PC-3 (cell line): ENCODE measurements around the gene MAST2. TPM values are rescaled to one million over a fixed set of nuclear protein-coding genes. Genes with fewer than 3 reads are reported as not detected.

Experiments
- ATAC-seq: fragments of 200-7000 bp; cut with Tn5 transposase; 2 replicates; pipeline ENCODE4 v1.9.1; 2020; ENCODE audit warnings: mild to moderate bottlenecking, moderate library complexity
- BruUV-seq: library from RNA; stranded (reverse); fragments of 400-500 nt; replicated peaks from 2 replicates; lab custom pipeline; 2021; lab: Mats Ljungman, UMichigan
- CTCF ChIA-PET: fragments of 300-600 bp; sonication (Branson Sonifier 250); formaldehyde crosslinking; loops from one replicate; lab custom pipeline; 2022; ENCODE audit warnings: antibody characterized with exemption; lab: Charles Lee
- POLR2A ChIA-PET: fragments of 300-600 bp; sonication (Branson Sonifier 250); formaldehyde crosslinking; loops from one replicate; lab custom pipeline; 2022; ENCODE audit warnings: antibody characterized with exemption; ENCODE audit not compliant: unreplicated experiment; lab: Charles Lee
- DNase-seq: peaks from one replicate; pipeline ENCODE4 v3.0.0-alpha.2; 2015
- H2AFZ ChIP-seq: fragments of 300-600 bp; sonication (generic); 2 replicates; pipeline ENCODE4 v1.6.0; 2016; ENCODE audit warnings: antibody characterized with exemption, low read length
- H3F3A ChIP-seq: fragments of 300-600 bp; sonication (generic); one replicate; pipeline ENCODE4 v1.6.0; 2017; ENCODE audit warnings: antibody characterized with exemption, low read length, control low read depth, mild to moderate bottlenecking; ENCODE audit not compliant: unreplicated experiment
- H3K27ac ChIP-seq: fragments of 300-600 bp; sonication (generic); 2 replicates; pipeline ENCODE4 v1.5.1; 2016; ENCODE audit warnings: mild to moderate bottlenecking, low read length
- H3K27me3 ChIP-seq: fragments of 300-600 bp; sonication (generic); 2 replicates; pipeline ENCODE4 v1.6.1; 2016; ENCODE audit warnings: low read length, mixed read lengths
- H3K36me3 ChIP-seq: fragments of 300-600 bp; sonication (generic); 2 replicates; pipeline ENCODE4 v1.6.1; 2016; ENCODE audit warnings: low read depth, mixed run types, low read length, mixed read lengths
- H3K4me1 ChIP-seq: fragments of 300-600 bp; sonication (generic); 2 replicates; pipeline ENCODE4 v1.5.1; 2016; ENCODE audit warnings: low read length; ENCODE audit not compliant: insufficient read depth
- H3K4me2 ChIP-seq: fragments of 300-600 bp; sonication (generic); 2 replicates; pipeline ENCODE4 v1.6.0; 2016; ENCODE audit warnings: low read length
- H3K4me3 ChIP-seq: fragments of 300-600 bp; sonication (generic); 2 replicates; pipeline ENCODE4 v1.5.1; 2016; ENCODE audit warnings: mild to moderate bottlenecking, low read length, mixed read lengths
- H3K79me2 ChIP-seq: fragments of 300-600 bp; sonication (generic); 2 replicates; pipeline ENCODE4 v1.6.1; 2017; ENCODE audit warnings: low read length, mixed read lengths
- H3K9ac ChIP-seq: fragments of 300-600 bp; sonication (generic); 2 replicates; pipeline ENCODE4 v1.6.0; 2016; ENCODE audit warnings: mild to moderate bottlenecking, low read length
- H3K9me2 ChIP-seq: fragments of 300-600 bp; sonication (generic); replicated peaks from 2 replicates; pipeline ENCODE4 v1.6.1; 2016; ENCODE audit warnings: mixed run types, low read length, mixed read lengths
- H3K9me3 ChIP-seq: fragments of 300-600 bp; sonication (generic); 2 replicates; pipeline ENCODE4 v1.6.1; 2016; ENCODE audit warnings: low read length, mixed read lengths
- H4K20me1 ChIP-seq: fragments of 300-600 bp; sonication (generic); 2 replicates; pipeline ENCODE4 v1.6.1; 2016; ENCODE audit warnings: low read length, mixed read lengths
- CTCF ChIP-seq: fragments of 300-600 bp; sonication (generic); conservative IDR thresholded peaks from 2 replicates; pipeline ENCODE4 v1.5.1; 2017; ENCODE audit warnings: antibody characterized with exemption, low read depth, mild to moderate bottlenecking, low read length
- EZH2 ChIP-seq: fragments of 300-600 bp; sonication (generic); IDR thresholded peaks from one replicate; pipeline ENCODE4 v1.6.1; 2017; ENCODE audit warnings: antibody characterized with exemption, mild to moderate bottlenecking, low read length; ENCODE audit not compliant: unreplicated experiment
- EZH2phosphoT487 ChIP-seq: fragments of 300-600 bp; sonication (generic); IDR thresholded peaks from 2 replicates; pipeline ENCODE4 v1.6.1; 2018; ENCODE audit warnings: mild to moderate bottlenecking, antibody characterized with exemption, low read length, borderline replicate concordance
- intact Hi-C: fragments of 100-400 bp; cut with micrococcal nuclease; formaldehyde crosslinking; loops from 2 replicates; pipeline ENCODE4 v1.9.0; 2023
- total RNA-seq: library from RNA; depleted of rRNA; stranded (reverse); fragments of >200 nt; gene quantifications from 2 replicates; pipeline ENCODE4 v1.2.3, GENCODE V29; 2014

The MAST2 gene
- total RNA-seq, 1 experiment from 2014 or later: 29.3 TPM

GRCh38 chr1:46064708-46065107 is 261.3 kb downstream of the MAST2 start:
- no TSS peak for BruUV-seq
- CTCF ChIA-PET: no interaction called here

DNA sequence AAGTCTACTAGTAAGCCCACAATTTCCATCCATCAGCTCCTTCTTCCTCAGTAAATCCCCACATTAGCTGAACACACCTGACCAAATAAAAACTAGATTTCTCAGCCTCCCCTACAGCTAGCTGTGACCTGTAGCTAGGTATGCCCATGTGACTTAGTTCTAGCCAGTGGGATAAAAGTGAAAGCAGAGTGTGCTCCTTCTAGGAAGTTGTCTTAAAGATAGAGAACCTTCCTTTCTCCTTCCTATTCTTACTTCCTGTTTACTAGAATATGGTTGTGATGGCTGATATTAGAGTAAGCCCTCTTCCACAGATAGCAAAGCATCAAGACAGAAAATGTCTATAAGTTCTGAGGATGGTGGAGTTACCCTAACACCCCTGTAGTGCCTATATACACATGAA is 262.0 kb downstream of the MAST2 start:
- no peak for DNase-seq
- Histone ChIP-seq H3K79me2 (no peaks in the 10 kb centered on the region), H3K9me2 (no peaks in the 10 kb centered on the region), H2AFZ (no peak overlapping the region), H3F3A (no peaks in the 10 kb centered on the region), H3K9ac (no peak overlapping the region), H3K27ac (no peak overlapping the region), H3K27me3 (no peaks in the 10 kb centered on the region), H4K20me1 (no peaks in the 10 kb centered on the region), H3K9me3 (no peaks in the 10 kb centered on the region), H3K4me2 (no peak overlapping the region), H3K36me3 (peaks cover 16% of the 10 kb centered on the region), H3K4me1 (no peaks in the 10 kb centered on the region), H3K4me3 (no peak overlapping the region)
- BruUV-seq: no TSS peak
- ChIA-PET POLR2A (no interaction called here), CTCF (no interaction called here)
- intact Hi-C loops: no loop called here
- TF ChIP-seq EZH2phosphoT487: no peak
- TF ChIP-seq CTCF: no peak
- TF ChIP-seq EZH2: no peak
- peak; percentile 43; the same call in 1 of the 2 replicates for ATAC-seq

More at GRCh38 chr1:46064708-46065107, 261.3 kb downstream of the MAST2 start:
- Histone ChIP-seq H4K20me1 (no peaks in the 10 kb centered on the region), H3K4me1 (no peaks in the 10 kb centered on the region), H3F3A (no peaks in the 10 kb centered on the region), H3K9me2 (no peaks in the 10 kb centered on the region), H3K9ac (no peak overlapping the region), H3K79me2 (no peaks in the 10 kb centered on the region), H3K27ac (no peak overlapping the region), H3K4me3 (no peak overlapping the region), H2AFZ (no peak overlapping the region), H3K36me3 (peaks cover 16% of the 10 kb centered on the region), H3K9me3 (no peaks in the 10 kb centered on the region), H3K4me2 (no peak overlapping the region), H3K27me3 (no peaks in the 10 kb centered on the region)
- DNase-seq (no peak), ATAC-seq (no peak)
- no peak for TF ChIP-seq CTCF
- TF ChIP-seq EZH2phosphoT487: no peak
- no peak for TF ChIP-seq EZH2
- intact Hi-C loops: no loop called here
- POLR2A ChIA-PET: no interaction called here

GRCh38 chr1:46067652-46068051 is 264.2 kb downstream of the MAST2 start:
- intact Hi-C loops: no loop called here
- DNase-seq: no peak
- Histone ChIP-seq H3F3A (no peaks in the 10 kb centered on the region), H3K4me1 (no peaks in the 10 kb centered on the region), H3K79me2 (no peaks in the 10 kb centered on the region), H2AFZ (no peak overlapping the region), H3K9me3 (no peaks in the 10 kb centered on the region), H3K4me3 (no peak overlapping the region), H4K20me1 (no peaks in the 10 kb centered on the region), H3K27ac (no peak overlapping the region), H3K9me2 (no peaks in the 10 kb centered on the region), H3K36me3 (peaks cover 3% of the 10 kb centered on the region; the same call in 1 of the 2 replicates), H3K4me2 (no peak overlapping the region), H3K27me3 (no peaks in the 10 kb centered on the region), H3K9ac (no peak overlapping the region)
- no TSS peak for BruUV-seq
- CTCF ChIA-PET: no interaction called here
- no peak for TF ChIP-seq CTCF
- TF ChIP-seq EZH2phosphoT487: no peak
- TF ChIP-seq EZH2: no peak
- POLR2A ChIA-PET: no interaction called here
- no peak for ATAC-seq
